ENCODE data around the gene SPOCD1.

DNA sequence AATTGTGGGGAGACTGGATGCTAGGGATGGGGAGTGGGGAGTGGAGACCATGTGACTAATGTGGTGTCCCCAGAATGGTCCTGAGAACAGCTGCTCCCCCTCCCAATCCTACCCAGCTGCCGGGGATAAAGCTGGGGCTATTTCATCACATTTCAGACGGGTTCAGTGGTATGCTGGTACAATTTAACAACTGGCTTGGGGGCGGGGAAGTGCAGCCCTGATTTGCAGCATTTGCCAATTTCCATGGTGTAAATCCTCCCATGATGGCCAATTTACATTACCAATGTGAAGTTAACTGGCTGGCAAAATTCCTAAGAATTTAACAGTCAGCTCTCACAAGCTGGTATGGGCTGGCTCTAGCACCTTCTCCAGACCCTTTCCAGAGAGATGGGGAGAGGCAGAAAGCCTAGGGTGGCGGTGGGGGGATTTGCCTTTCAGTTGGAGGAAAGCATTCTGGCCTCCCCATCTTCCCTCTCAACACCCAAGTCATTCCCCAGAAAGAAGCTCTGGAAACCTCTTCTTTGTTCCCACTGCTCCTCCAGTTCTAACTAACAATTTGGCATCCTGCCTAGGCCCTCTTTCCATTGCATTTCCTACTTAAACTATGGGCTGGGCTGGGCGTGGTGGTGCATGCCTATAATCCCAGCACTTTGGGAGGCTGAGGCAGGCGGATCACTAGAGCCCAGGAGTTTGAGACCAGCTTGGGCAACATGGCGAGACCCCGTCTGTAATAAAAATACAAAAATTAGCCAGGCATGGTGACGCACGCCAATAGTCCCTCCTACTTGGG, 40.4 kb downstream of the SPOCD1 start:
- no peak for TF ChIP-seq ZNF274 (IDR thresholded peaks at IDR 0.05; ENCODE audit: low read length)
- no peak for TF ChIP-seq ZNF274 (tag by site-specific recombination; IDR thresholded peaks at IDR 0.05; ENCODE audit: borderline replicate concordance)
- TF ChIP-seq, protein P1, sequence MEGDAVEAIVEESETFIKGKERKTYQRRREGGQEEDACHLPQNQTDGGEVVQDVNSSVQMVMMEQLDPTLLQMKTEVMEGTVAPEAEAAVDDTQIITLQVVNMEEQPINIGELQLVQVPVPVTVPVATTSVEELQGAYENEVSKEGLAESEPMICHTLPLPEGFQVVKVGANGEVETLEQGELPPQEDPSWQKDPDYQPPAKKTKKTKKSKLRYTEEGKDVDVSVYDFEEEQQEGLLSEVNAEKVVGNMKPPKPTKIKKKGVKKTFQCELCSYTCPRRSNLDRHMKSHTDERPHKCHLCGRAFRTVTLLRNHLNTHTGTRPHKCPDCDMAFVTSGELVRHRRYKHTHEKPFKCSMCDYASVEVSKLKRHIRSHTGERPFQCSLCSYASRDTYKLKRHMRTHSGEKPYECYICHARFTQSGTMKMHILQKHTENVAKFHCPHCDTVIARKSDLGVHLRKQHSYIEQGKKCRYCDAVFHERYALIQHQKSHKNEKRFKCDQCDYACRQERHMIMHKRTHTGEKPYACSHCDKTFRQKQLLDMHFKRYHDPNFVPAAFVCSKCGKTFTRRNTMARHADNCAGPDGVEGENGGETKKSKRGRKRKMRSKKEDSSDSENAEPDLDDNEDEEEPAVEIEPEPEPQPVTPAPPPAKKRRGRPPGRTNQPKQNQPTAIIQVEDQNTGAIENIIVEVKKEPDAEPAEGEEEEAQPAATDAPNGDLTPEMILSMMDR (tag by site-specific recombination; IDR thresholded peaks at IDR 0.05), result no peak

All from HEK293 (cell line).